Thyroid gland (tissue), 4 donors: ENCODE data around the gene TLR4.

Experiments used
- POLR2A ChIP-seq, 2 donors: fragments of 450-650 bp; IDR thresholded peaks; one replicate each; pipeline ENCODE4 v1.6.1; 2017; ENCODE audit warnings: antibody characterized with exemption in 2 of 2, mild to moderate bottlenecking in 2 of 2, moderate library complexity in 1 of 2
- TF ChIP-seq, protein P1 (sequence below), 6 experiments: fragments of 200-600 bp in 3 of 6; fragments of 450-650 bp in 3 of 6; sonication (generic) in 3 of 6; IDR thresholded peaks; one replicate each; pipeline ENCODE4 v1.5.1; 2016 to 2019; ENCODE audit warnings: antibody characterized with exemption in 6 of 6, mild to moderate bottlenecking in 2 of 6, inconsistent platforms in 1 of 6, moderate library complexity in 1 of 6

- TF ChIP-seq, protein P1, sequence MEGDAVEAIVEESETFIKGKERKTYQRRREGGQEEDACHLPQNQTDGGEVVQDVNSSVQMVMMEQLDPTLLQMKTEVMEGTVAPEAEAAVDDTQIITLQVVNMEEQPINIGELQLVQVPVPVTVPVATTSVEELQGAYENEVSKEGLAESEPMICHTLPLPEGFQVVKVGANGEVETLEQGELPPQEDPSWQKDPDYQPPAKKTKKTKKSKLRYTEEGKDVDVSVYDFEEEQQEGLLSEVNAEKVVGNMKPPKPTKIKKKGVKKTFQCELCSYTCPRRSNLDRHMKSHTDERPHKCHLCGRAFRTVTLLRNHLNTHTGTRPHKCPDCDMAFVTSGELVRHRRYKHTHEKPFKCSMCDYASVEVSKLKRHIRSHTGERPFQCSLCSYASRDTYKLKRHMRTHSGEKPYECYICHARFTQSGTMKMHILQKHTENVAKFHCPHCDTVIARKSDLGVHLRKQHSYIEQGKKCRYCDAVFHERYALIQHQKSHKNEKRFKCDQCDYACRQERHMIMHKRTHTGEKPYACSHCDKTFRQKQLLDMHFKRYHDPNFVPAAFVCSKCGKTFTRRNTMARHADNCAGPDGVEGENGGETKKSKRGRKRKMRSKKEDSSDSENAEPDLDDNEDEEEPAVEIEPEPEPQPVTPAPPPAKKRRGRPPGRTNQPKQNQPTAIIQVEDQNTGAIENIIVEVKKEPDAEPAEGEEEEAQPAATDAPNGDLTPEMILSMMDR (IDR thresholded peaks at IDR 0.05): no peak
- no peak for TF ChIP-seq POLR2A (IDR thresholded peaks at IDR 0.05)
Observed at GRCh38 chr9:117682955-117683710, 21.1 kb upstream of the TLR4 start.
